A673 (cell line): ENCODE measurements around the gene TOM1. TPM values are rescaled to one million over a fixed set of nuclear protein-coding genes. Genes with fewer than 3 reads are reported as not detected.

ENCODE experiments used
- Bru-seq: library from RNA; stranded (reverse); fragments of 400-500 nt; gene quantifications from one replicate; lab custom pipeline; 2021; lab: Mats Ljungman, UMichigan
- BruChase-seq, 2 experiments: library from RNA; stranded (reverse); fragments of 400-500 nt; gene quantifications; one replicate each; lab custom pipeline; 2021; lab: Mats Ljungman, UMichigan
- BruUV-seq: library from RNA; stranded (reverse); fragments of 400-500 nt; replicated peaks from 2 replicates; lab custom pipeline; 2021; lab: Mats Ljungman, UMichigan
- CTCF ChIA-PET: fragments of 300-600 bp; sonication (Branson Sonifier 250); formaldehyde crosslinking; loops from one replicate; lab custom pipeline; 2022; ENCODE audit warnings: antibody characterized with exemption; lab: Charles Lee
- POLR2A ChIA-PET: fragments of 300-600 bp; sonication (Branson Sonifier 250); formaldehyde crosslinking; loops from one replicate; lab custom pipeline; 2022; ENCODE audit warnings: antibody characterized with exemption; ENCODE audit not compliant: low non-redundant PET; lab: Charles Lee
- DNase-seq: peaks from one replicate; pipeline ENCODE4 v3.0.0-alpha.2; 2015; ENCODE audit warnings: low spot score
- H3K27ac ChIP-seq: fragments of 200-600 bp; sonication (generic); 2 replicates; pipeline ENCODE4 v1.5.1; 2016; ENCODE audit warnings: mixed run types, low read depth, mild to moderate bottlenecking, mixed read lengths, antibody characterized with exemption, low read length; ENCODE audit not compliant: poor library complexity, severe bottlenecking
- H3K27me3 ChIP-seq: fragments of 200-600 bp; sonication (generic); replicated peaks from 2 replicates; pipeline ENCODE4 v1.6.1; 2017; ENCODE audit warnings: mixed run types, low read depth, mild to moderate bottlenecking, mixed read lengths, antibody characterized with exemption, low read length; ENCODE audit not compliant: insufficient read depth, poor library complexity
- H3K36me3 ChIP-seq: fragments of 200-600 bp; sonication (generic); 2 replicates; pipeline ENCODE4 v1.6.1; 2016; ENCODE audit warnings: mixed run types, mild to moderate bottlenecking, mixed read lengths, antibody characterized with exemption, low read length; ENCODE audit not compliant: insufficient read depth, poor library complexity, severe bottlenecking
- H3K4me1 ChIP-seq: fragments of 200-600 bp; sonication (generic); 2 replicates; pipeline ENCODE4 v1.6.1; 2017; ENCODE audit warnings: mixed run types, mild to moderate bottlenecking, mixed read lengths, antibody characterized with exemption, low read length; ENCODE audit not compliant: insufficient read depth, poor library complexity, severe bottlenecking
- H3K4me3 ChIP-seq: fragments of 200-600 bp; sonication (generic); 2 replicates; pipeline ENCODE4 v1.5.1; 2016; ENCODE audit warnings: low read depth, mixed run types, mild to moderate bottlenecking, mixed read lengths, low read length; ENCODE audit not compliant: poor library complexity, severe bottlenecking
- H3K9me3 ChIP-seq: fragments of 200-600 bp; sonication (generic); 2 replicates; pipeline ENCODE4 v1.6.1; 2016; ENCODE audit warnings: mixed run types, low read depth, mild to moderate bottlenecking, mixed read lengths, antibody characterized with exemption, low read length; ENCODE audit not compliant: poor library complexity, severe bottlenecking
- EZH2 ChIP-seq: fragments of 200-600 bp; sonication (generic); IDR thresholded peaks from 2 replicates; pipeline ENCODE4 v1.6.1; 2017; ENCODE audit warnings: borderline replicate concordance, low read depth, mild to moderate bottlenecking, mixed read lengths, antibody characterized with exemption, low read length; ENCODE audit not compliant: poor library complexity, severe bottlenecking
- intact Hi-C: fragments of 100-400 bp; cut with micrococcal nuclease; formaldehyde crosslinking; loops from one replicate; pipeline ENCODE4 v1.10.0; 2022; ENCODE audit not compliant: unreplicated experiment
- long read RNA-seq: library from polyadenylated mRNA; stranded (forward); transcript quantifications from one replicate; pipeline ENCODE4 v2.0.0, GENCODE V29; 2022
- total RNA-seq: library from RNA; stranded (reverse); gene quantifications from 2 replicates; pipeline ENCODE4 v1.2.3, GENCODE V29; 2021
- TF ChIP-seq, protein P1 (sequence below): fragments of 300-800, 200-600 bp; sonication (generic); conservative IDR thresholded peaks from 2 replicates; pipeline ENCODE4 v1.5.1; 2017; ENCODE audit warnings: low read depth, mild to moderate bottlenecking, antibody characterized with exemption, low read length, moderate library complexity, mixed read lengths

The TOM1 gene
- total RNA-seq (22.8 and 30.1 TPM in 2 replicates), Bru-seq, nascent RNA (percentile 53 among the genes with signal in this experiment), BruChase-seq, experiment 1, labeled RNA remaining after a 2-hour chase (percentile 51 among the genes with signal in this experiment), BruChase-seq, experiment 2, labeled RNA remaining after a 6-hour chase (percentile 55 among the genes with signal in this experiment)
- long read RNA-seq, transcript TOM1-210 (15 exons, 2,389 nt), result major isoform, 46 of 84 reads
- long read RNA-seq, transcript TOM1-204 (15 exons, 2,390 nt), result minor isoform, 14 of 84 reads
- long read RNA-seq, partial matches to known transcripts, result 9 of 84 reads
- long read RNA-seq, other reads (novel, unspliced or antisense), result 15 of 84 reads

DNA sequence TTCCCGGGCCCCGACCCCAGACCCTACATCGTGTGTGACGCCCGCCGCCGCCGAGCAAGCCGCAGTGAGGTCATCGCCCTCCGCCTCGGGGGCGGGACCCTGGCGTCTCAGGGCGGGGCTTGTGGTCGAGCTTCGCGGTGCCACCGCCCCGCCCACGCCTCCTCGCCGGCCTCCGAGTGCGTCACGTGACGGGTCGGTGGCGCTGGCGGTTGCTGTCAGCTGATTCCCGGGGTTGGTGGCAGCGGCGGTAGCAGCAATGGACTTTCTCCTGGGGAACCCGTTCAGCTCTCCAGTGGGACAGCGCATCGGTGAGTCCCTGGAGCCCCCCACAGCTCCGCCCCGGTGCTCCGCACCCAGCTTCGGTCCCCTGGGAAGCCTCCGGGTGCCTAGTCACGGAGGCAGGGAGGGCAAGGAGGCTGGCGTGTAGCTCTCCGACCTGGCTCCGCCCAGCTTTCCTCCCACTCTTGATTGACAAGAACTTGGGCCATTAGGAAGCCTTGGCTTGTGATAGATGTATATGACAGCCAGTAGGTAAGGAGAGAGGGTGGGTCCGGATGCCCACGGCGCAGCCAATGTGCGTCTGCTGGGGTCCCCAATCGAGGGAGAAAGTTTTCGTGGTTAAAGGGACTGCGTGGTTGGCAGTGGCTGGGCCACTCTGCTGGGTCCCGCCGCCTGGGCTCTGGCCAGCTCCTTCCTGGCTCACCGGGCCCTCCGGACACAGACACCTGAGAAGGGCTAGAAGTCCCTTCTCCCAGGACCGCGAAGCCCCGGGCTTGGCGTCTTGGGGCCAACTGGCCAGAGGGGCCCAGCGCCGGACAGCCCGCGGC lies at the start of gene TOM1:
Gene TOM1 (plus strand): TSS at position 222 of the 827 bp plus-strand sequence. CDS start 35 bp downstream, at position 257.
- ChIA-PET CTCF (interaction anchor here (0.6 kb wide), 1 partner anchor 51 kb away, joined by 5 read pairs; no protein-coding TSS in a partner anchor), POLR2A (no interaction called here)
- TF ChIP-seq, protein P1, sequence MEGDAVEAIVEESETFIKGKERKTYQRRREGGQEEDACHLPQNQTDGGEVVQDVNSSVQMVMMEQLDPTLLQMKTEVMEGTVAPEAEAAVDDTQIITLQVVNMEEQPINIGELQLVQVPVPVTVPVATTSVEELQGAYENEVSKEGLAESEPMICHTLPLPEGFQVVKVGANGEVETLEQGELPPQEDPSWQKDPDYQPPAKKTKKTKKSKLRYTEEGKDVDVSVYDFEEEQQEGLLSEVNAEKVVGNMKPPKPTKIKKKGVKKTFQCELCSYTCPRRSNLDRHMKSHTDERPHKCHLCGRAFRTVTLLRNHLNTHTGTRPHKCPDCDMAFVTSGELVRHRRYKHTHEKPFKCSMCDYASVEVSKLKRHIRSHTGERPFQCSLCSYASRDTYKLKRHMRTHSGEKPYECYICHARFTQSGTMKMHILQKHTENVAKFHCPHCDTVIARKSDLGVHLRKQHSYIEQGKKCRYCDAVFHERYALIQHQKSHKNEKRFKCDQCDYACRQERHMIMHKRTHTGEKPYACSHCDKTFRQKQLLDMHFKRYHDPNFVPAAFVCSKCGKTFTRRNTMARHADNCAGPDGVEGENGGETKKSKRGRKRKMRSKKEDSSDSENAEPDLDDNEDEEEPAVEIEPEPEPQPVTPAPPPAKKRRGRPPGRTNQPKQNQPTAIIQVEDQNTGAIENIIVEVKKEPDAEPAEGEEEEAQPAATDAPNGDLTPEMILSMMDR, result no peak
- no peak for TF ChIP-seq EZH2
- Histone ChIP-seq H3K4me3 (peak within 1 kb of the TSS; percentile 97), H3K27me3 (no peaks in the 10 kb centered on the region), H3K36me3 (peaks cover 22% of the 10 kb centered on the region), H3K4me1 (peaks cover 8% of the 10 kb centered on the region), H3K9me3 (no peaks in the 10 kb centered on the region), H3K27ac (peak within 1 kb of the TSS; percentile 81)
- no TSS peak for BruUV-seq
- intact Hi-C loops, result no loop called here
- peak; percentile 99 for DNase-seq

DNA sequence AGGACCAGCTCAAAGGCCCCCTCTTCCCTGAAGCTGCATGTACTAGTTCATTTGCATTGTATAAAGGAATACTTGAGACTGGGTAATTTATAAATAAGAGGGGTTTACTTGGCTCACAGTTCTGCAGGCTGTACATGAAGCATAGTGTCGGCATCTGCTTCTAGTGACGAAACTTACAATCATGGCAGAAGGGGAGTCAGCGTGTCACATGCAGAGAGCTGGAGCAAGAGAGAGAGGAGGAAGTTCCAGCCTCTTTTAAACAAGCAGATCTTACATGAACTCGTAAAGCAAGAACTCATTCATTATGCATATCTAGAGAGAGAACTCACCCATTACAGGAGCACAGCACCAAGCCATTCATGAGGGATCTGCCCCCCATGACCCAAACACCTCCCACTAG lies 49.5 kb upstream of the TOM1 start:
- H3K4me1 ChIP-seq, result no peaks in the 10 kb centered on the region
- H3K27ac ChIP-seq, result no peak overlapping the region
- POLR2A ChIA-PET, result no interaction called here
- H3K4me3 ChIP-seq, result no peak overlapping the region
- no peaks in the 10 kb centered on the region for H3K36me3 ChIP-seq
- no TSS peak for BruUV-seq
- H3K27me3 ChIP-seq, result no peaks in the 10 kb centered on the region
- CTCF ChIA-PET, result no interaction called here
- DNase-seq, result no peak
- no peak for TF ChIP-seq EZH2
- TF ChIP-seq, protein P1, result no peak
- no peaks in the 10 kb centered on the region for H3K9me3 ChIP-seq
- intact Hi-C loops, result no loop called here

DNA sequence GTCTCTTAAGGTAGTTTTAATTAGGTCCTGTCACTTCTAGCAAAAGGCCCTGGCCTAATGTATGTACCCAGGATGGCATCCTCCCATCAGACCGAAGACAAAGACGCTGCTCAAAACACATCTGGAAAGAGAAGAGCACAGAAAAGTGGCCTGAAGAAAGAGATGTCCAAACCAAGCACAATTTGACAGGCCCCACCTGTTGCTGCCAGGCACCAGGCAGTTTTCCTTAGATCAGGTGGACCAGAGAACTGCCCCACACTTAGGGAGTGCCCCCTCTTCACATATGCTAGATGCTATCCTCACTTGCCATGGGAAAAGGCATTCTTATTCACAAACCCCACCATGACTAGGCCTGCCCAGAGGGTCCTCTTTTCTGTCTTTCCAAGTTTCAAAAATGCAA lies 45.7 kb upstream of the TOM1 start:
- intact Hi-C loops, result no loop called here
- DNase-seq, result no peak
- Histone ChIP-seq H3K9me3 (no peaks in the 10 kb centered on the region), H3K4me1 (peaks cover 8% of the 10 kb centered on the region), H3K27me3 (no peaks in the 10 kb centered on the region), H3K27ac (no peak overlapping the region), H3K4me3 (no peak overlapping the region), H3K36me3 (no peaks in the 10 kb centered on the region)
- TF ChIP-seq, protein P1, result no peak
- no peak for TF ChIP-seq EZH2
- CTCF ChIA-PET, result no interaction called here
- no TSS peak for BruUV-seq
- POLR2A ChIA-PET, result no interaction called here
